Caco-2 (cell line): Measurements from ENCODE around the gene ARSK. TPM values are rescaled to one million over a fixed set of nuclear protein-coding genes. Genes with fewer than 3 reads are reported as not detected.
"Not testable (repeated sequence)": the region's sequence is repeated elsewhere in the genome, so short reads cannot be mapped to it uniquely, and the experiment has no call there.

ENCODE experiments used
- BruUV-seq: library from RNA; stranded (reverse); fragments of 400-500 nt; replicated peaks from 2 replicates; lab custom pipeline; 2021; lab: Mats Ljungman, UMichigan
- CTCF ChIA-PET: fragments of 300-600 bp; sonication (Branson Sonifier 250); formaldehyde crosslinking; loops from one replicate; lab custom pipeline; 2022; ENCODE audit warnings: antibody characterized with exemption; lab: Charles Lee
- POLR2A ChIA-PET: fragments of 300-600 bp; sonication (Branson Sonifier 250); formaldehyde crosslinking; loops from one replicate; lab custom pipeline; 2022; ENCODE audit warnings: antibody characterized with exemption; lab: Charles Lee
- DNase-seq, 2 experiments: peaks; one replicate each; pipeline versions ENCODE4 v3.0.0 to v3.0.0-alpha.2; 2020 to 2022
- H3K27me3 ChIP-seq: replicated peaks from 2 replicates; pipeline ENCODE4 v1.6.0; 2011; ENCODE audit warnings: low read length; ENCODE audit not compliant: control insufficient read depth, insufficient read depth
- H3K36me3 ChIP-seq: 2 replicates; pipeline ENCODE4 v1.5.1; 2011; ENCODE audit warnings: low read length; ENCODE audit not compliant: control insufficient read depth, insufficient read depth
- H3K4me1 ChIP-seq: fragments of 250-450 bp; sonication (Bioruptor Pico); 2 replicates; pipeline ENCODE4 v1.5.1; 2020; ENCODE audit warnings: mild to moderate bottlenecking
- H3K4me3 ChIP-seq: 2 replicates; pipeline ENCODE4 v1.5.1; 2011; ENCODE audit warnings: low read depth, mild to moderate bottlenecking, control low read depth, low read length
- H3K9me3 ChIP-seq: fragments of 250-450 bp; sonication (Bioruptor Pico); 2 replicates; pipeline ENCODE4 v1.5.1; 2020; ENCODE audit warnings: mild to moderate bottlenecking, moderate library complexity
- H3K27ac Mint-ChIP-seq: one replicate; pipeline ENCODE4 v1.8.0; 2022; ENCODE audit warnings: mixed read lengths; ENCODE audit not compliant: unreplicated experiment
- H3K27me3 Mint-ChIP-seq: one replicate; pipeline ENCODE4 v1.8.0; 2022; ENCODE audit warnings: mixed read lengths; ENCODE audit not compliant: insufficient read depth, unreplicated experiment
- H3K36me3 Mint-ChIP-seq: one replicate; pipeline ENCODE4 v1.8.0; 2022; ENCODE audit warnings: mild to moderate bottlenecking, mixed read lengths; ENCODE audit not compliant: insufficient read depth, unreplicated experiment
- H3K4me1 Mint-ChIP-seq: one replicate; pipeline ENCODE4 v1.8.0; 2022; ENCODE audit warnings: low read depth, mixed read lengths; ENCODE audit not compliant: unreplicated experiment
- H3K4me3 Mint-ChIP-seq: one replicate; pipeline ENCODE4 v1.8.0; 2022; ENCODE audit warnings: mild to moderate bottlenecking, moderate library complexity, mixed read lengths; ENCODE audit not compliant: unreplicated experiment
- H3K9me3 Mint-ChIP-seq: one replicate; pipeline ENCODE4 v1.8.0; 2022; ENCODE audit warnings: mixed read lengths; ENCODE audit not compliant: unreplicated experiment
- intact Hi-C: fragments of 100-400 bp; cut with micrococcal nuclease; formaldehyde crosslinking; loops from one replicate; pipeline ENCODE4 v1.10.0; 2022; ENCODE audit not compliant: unreplicated experiment
- total RNA-seq: library from RNA; stranded (reverse); gene quantifications from 2 replicates; pipeline ENCODE4 v1.2.3, GENCODE V29; 2022
- TF ChIP-seq, protein P1 (sequence below), 2 experiments: fragments of 200-600 bp in 1 of 2; IDR thresholded peaks; 1 replicate in 1 of 2; 2 replicates in 1 of 2; pipeline versions ENCODE4 v1.5.1 to v1.8.0; 2011 to 2022; ENCODE audit warnings: antibody characterized with exemption in 1 of 2, control low read depth in 1 of 2, inconsistent platforms in 1 of 2, low read depth in 1 of 2, low read length in 1 of 2, mild to moderate bottlenecking in 1 of 2, moderate library complexity in 1 of 2; ENCODE audit not compliant: insufficient read depth in 1 of 2, severe bottlenecking in 1 of 2, unreplicated experiment in 1 of 2

Gene ARSK
- total RNA-seq, 1 experiment from 2014 or later = 5.0 TPM

DNA sequence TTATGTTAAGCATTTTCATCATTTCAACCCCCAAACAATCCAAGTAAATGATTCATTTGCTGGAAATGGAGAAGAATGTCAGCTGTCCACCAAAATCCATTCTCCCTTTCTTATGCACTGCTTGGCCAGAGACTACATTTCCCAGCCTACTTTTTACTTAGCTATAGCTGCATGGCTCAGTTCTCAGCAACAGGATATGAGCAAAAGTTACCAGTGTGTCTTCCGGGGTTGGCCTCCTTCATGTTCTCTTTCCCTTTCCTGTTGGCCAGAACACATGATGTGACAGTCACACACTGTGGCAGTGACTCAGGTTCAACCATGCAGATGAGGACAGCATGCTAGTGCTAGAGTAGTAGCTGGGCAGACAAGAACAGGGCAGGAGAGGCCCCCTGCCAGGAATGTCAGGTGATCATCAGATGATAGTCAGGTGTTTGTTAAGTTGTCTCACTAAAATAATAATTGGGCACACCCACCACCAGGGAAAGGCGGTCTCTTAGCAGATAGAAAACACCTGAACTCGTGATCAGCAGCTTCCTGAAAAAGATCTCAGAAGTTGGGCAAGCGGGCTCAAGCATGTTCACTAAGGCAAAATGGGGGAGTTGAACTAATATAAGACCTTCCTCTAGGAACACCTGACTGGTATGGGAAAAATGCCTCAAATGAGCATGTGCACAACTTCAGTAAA is 77.2 kb downstream of the ARSK start:
- no peaks in the 10 kb centered on the region for H3K36me3 Mint-ChIP-seq
- peaks cover 4% of the 10 kb centered on the region; the same call in 1 of the 2 replicates for H3K4me1 ChIP-seq
- no peaks in the 10 kb centered on the region for H3K27me3 ChIP-seq
- H3K4me1 Mint-ChIP-seq = peaks cover 11% of the 10 kb centered on the region
- H3K9me3 ChIP-seq = no peaks in the 10 kb centered on the region
- POLR2A ChIA-PET = no interaction called here
- peaks cover 6% of the 10 kb centered on the region for H3K9me3 Mint-ChIP-seq
- H3K27ac Mint-ChIP-seq = no peak overlapping the region
- BruUV-seq = no TSS peak
- TF ChIP-seq, protein P1, sequence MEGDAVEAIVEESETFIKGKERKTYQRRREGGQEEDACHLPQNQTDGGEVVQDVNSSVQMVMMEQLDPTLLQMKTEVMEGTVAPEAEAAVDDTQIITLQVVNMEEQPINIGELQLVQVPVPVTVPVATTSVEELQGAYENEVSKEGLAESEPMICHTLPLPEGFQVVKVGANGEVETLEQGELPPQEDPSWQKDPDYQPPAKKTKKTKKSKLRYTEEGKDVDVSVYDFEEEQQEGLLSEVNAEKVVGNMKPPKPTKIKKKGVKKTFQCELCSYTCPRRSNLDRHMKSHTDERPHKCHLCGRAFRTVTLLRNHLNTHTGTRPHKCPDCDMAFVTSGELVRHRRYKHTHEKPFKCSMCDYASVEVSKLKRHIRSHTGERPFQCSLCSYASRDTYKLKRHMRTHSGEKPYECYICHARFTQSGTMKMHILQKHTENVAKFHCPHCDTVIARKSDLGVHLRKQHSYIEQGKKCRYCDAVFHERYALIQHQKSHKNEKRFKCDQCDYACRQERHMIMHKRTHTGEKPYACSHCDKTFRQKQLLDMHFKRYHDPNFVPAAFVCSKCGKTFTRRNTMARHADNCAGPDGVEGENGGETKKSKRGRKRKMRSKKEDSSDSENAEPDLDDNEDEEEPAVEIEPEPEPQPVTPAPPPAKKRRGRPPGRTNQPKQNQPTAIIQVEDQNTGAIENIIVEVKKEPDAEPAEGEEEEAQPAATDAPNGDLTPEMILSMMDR (IDR thresholded peaks at IDR 0.05; ENCODE audit: insufficient read depth in 1 of 2, low read depth in 1 of 2, low read length in 1 of 2, severe bottlenecking in 1 of 2, unreplicated experiment in 1 of 2) = no peak
- CTCF ChIA-PET = interaction anchor here (0.5 to 0.8 kb wide), 2 partner anchors 15 to 221 kb away, joined by 3 to 4 read pairs; partner anchors contain the start of gene RFESD
- intact Hi-C loops = no loop called here
- no peaks in the 10 kb centered on the region for H3K36me3 ChIP-seq
- H3K27me3 Mint-ChIP-seq = no peaks in the 10 kb centered on the region
- H3K4me3 Mint-ChIP-seq = no peak overlapping the region
- no peak overlapping the region for H3K4me3 ChIP-seq
- no peak for DNase-seq

DNA sequence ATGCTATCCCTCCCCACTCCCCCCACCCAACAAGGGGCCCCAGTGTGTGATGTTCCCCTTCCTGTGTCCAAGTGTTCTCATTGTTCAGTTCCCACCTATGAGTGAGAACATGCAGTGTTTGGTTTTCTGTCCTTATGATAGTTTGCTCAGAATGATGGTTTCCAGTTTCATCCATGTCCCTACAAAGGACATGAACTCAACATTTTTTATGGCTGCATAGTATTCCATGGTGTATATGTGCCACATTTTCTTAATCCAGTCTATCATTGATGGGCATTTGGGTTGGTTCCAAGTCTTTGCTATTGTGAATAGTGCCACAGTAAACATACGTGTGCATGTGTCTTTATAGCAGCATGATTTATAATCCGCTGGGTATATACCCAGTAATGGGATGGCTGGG is 78.0 kb downstream of the ARSK start:
- BruUV-seq, H3K27me3 ChIP-seq, H3K36me3 Mint-ChIP-seq, H3K27me3 Mint-ChIP-seq, H3K27ac Mint-ChIP-seq, H3K36me3 ChIP-seq, H3K4me1 ChIP-seq, H3K9me3 Mint-ChIP-seq, POLR2A ChIA-PET, H3K9me3 ChIP-seq, DNase-seq, H3K4me3 Mint-ChIP-seq, intact Hi-C loops, H3K4me3 ChIP-seq: not testable (repeated sequence)
- CTCF ChIA-PET = interaction anchor here (0.8 kb wide), 1 partner anchor 14 kb away, joined by 3 read pairs; the partner anchor contains the start of gene RFESD
- peaks cover 11% of the 10 kb centered on the region for H3K4me1 Mint-ChIP-seq

DNA sequence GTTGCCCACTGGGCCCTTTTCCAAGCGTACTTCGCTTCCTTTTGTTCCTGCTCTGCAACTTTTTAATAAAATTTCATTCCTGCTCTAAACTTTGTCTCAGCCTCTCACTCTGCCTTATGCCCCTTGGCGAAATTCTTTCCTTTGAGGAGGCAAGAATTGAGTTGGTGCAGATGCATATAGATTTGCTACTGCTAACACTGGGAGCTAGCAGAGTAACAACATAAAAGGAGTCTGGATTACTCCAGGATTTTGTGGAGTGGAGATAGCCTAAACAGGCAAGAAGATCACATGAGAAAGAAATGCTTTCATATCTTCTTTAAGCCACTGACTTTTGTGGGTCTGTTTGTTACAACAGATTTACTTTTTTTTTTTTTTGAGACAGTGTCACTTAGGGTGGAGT is 78.8 kb downstream of the ARSK start:
- peaks cover 4% of the 10 kb centered on the region; the same call in 1 of the 2 replicates for H3K4me1 ChIP-seq
- H3K27ac Mint-ChIP-seq = no peak overlapping the region
- intact Hi-C loops = no loop called here
- peaks cover 11% of the 10 kb centered on the region for H3K4me1 Mint-ChIP-seq
- no TSS peak for BruUV-seq
- no peaks in the 10 kb centered on the region for H3K36me3 Mint-ChIP-seq
- no peaks in the 10 kb centered on the region for H3K27me3 Mint-ChIP-seq
- H3K4me3 ChIP-seq = no peak overlapping the region
- H3K4me3 Mint-ChIP-seq = no peak overlapping the region
- H3K27me3 ChIP-seq = no peaks in the 10 kb centered on the region
- CTCF ChIA-PET = no interaction called here
- H3K36me3 ChIP-seq = no peaks in the 10 kb centered on the region
- H3K9me3 ChIP-seq = no peaks in the 10 kb centered on the region
- DNase-seq = no peak
- POLR2A ChIA-PET = interaction anchor here (0.6 kb wide), 1 partner anchor 8 kb away, joined by 3 read pairs; no protein-coding TSS in a partner anchor
- TF ChIP-seq, protein P1 (IDR thresholded peaks at IDR 0.05; ENCODE audit: insufficient read depth in 1 of 2, low read depth in 1 of 2, low read length in 1 of 2, severe bottlenecking in 1 of 2, unreplicated experiment in 1 of 2) = no peak
- peaks cover 6% of the 10 kb centered on the region for H3K9me3 Mint-ChIP-seq
